DND-41 (cell line): ENCODE data around the gene KCNN3.

Experiments used
- ATAC-seq: fragments of 200-7000 bp; cut with Tn5 transposase; 3 replicates; pipeline ENCODE4 v1.9.1; 2021; ENCODE audit warnings: low read depth; ENCODE audit not compliant: insufficient read depth
- DNase-seq: peaks from one replicate; pipeline ENCODE4 v3.0.0-alpha.2; 2020
- H2AFZ ChIP-seq: 2 replicates; pipeline ENCODE4 v1.6.0; 2012; ENCODE audit warnings: low read depth, low read length
- H3K27ac ChIP-seq: 2 replicates; pipeline ENCODE4 v1.5.1; 2012; ENCODE audit warnings: low read length, inconsistent platforms
- H3K27me3 ChIP-seq: fragments of 200-600 bp; sonication (generic); 2 replicates; pipeline ENCODE4 v1.6.0; 2012; ENCODE audit warnings: low read length, mild to moderate bottlenecking, inconsistent platforms; ENCODE audit not compliant: insufficient read depth, poor library complexity
- H3K36me3 ChIP-seq: 2 replicates; pipeline ENCODE4 v1.5.1; 2012; ENCODE audit warnings: low read length, inconsistent platforms; ENCODE audit not compliant: insufficient read depth
- H3K4me1 ChIP-seq: 2 replicates; pipeline ENCODE4 v1.5.1; 2012; ENCODE audit warnings: mild to moderate bottlenecking, low read length; ENCODE audit not compliant: insufficient read depth
- H3K4me2 ChIP-seq: 2 replicates; pipeline ENCODE4 v1.6.0; 2012; ENCODE audit warnings: mild to moderate bottlenecking, moderate library complexity, low read length, inconsistent platforms; ENCODE audit not compliant: insufficient read depth
- H3K4me3 ChIP-seq, 2 experiments: fragments of 200-600 bp in 1 of 2; shearing (Covaris generic) in 1 of 2; 2 replicates each; pipeline ENCODE4 v1.5.1; 2012 to 2016; ENCODE audit warnings: inconsistent platforms in 2 of 2, low read length in 2 of 2, mild to moderate bottlenecking in 2 of 2, low read depth in 1 of 2, moderate library complexity in 1 of 2
- H3K79me2 ChIP-seq: 2 replicates; pipeline ENCODE4 v1.6.0; 2012; ENCODE audit warnings: low read length, inconsistent platforms; ENCODE audit not compliant: insufficient read depth
- H3K9ac ChIP-seq: 2 replicates; pipeline ENCODE4 v1.6.0; 2012; ENCODE audit warnings: low read depth, mild to moderate bottlenecking, inconsistent platforms, low read length, moderate library complexity
- H3K9me3 ChIP-seq: 2 replicates; pipeline ENCODE4 v1.5.1; 2012; ENCODE audit warnings: low read length, moderate library complexity, mild to moderate bottlenecking, inconsistent platforms; ENCODE audit not compliant: insufficient read depth, severe bottlenecking
- H4K20me1 ChIP-seq: 2 replicates; pipeline ENCODE4 v1.6.0; 2012; ENCODE audit warnings: low read length; ENCODE audit not compliant: insufficient read depth
- EZH2 ChIP-seq: IDR thresholded peaks from 3 replicates; pipeline ENCODE4 v1.6.1; 2012; ENCODE audit warnings: borderline replicate concordance, low read depth, mild to moderate bottlenecking, moderate library complexity, low read length, inconsistent platforms; ENCODE audit not compliant: severe bottlenecking
- TF ChIP-seq, protein P1 (sequence below): IDR thresholded peaks from 2 replicates; pipeline ENCODE4 v1.5.1; 2012; ENCODE audit warnings: borderline replicate concordance, low read length, moderate library complexity, mild to moderate bottlenecking; ENCODE audit not compliant: poor library complexity, severe bottlenecking; ENCODE audit errors: extremely low read depth

KCNN3 gene

DNA sequence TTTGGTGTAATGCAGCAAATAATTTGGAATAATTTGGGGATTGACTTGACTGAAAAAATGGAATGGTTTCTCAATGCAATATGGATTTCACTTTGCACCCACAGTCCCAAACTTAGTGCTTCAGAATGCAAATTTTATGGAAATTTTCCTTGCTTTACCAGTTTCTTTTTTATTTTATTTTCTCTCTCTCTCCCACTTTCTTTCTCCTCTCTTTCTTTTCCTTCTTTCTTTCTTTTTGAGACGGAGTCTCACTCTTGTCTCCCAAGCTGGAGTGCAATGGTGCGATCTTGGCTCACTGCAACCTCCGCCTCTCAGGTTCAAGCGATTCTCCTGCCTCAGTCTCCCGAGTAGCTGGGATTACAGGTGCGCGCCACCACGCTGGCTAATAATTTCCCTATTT is 110.3 kb downstream of the KCNN3 start:
- Histone ChIP-seq H3K9me3 (no peaks in the 10 kb centered on the region), H2AFZ (no peak overlapping the region), H3K27ac (no peak overlapping the region), H3K4me2 (no peak overlapping the region), H3K79me2 (no peaks in the 10 kb centered on the region), H3K27me3 (peaks cover 7% of the 10 kb centered on the region), H3K9ac (no peak overlapping the region), H3K36me3 (no peaks in the 10 kb centered on the region), H3K4me1 (no peaks in the 10 kb centered on the region), H4K20me1 (no peaks in the 10 kb centered on the region), H3K4me3 (no peak overlapping the region)
- no peak for ATAC-seq
- no peak for DNase-seq
- no peak for TF ChIP-seq EZH2
- TF ChIP-seq, protein P1, sequence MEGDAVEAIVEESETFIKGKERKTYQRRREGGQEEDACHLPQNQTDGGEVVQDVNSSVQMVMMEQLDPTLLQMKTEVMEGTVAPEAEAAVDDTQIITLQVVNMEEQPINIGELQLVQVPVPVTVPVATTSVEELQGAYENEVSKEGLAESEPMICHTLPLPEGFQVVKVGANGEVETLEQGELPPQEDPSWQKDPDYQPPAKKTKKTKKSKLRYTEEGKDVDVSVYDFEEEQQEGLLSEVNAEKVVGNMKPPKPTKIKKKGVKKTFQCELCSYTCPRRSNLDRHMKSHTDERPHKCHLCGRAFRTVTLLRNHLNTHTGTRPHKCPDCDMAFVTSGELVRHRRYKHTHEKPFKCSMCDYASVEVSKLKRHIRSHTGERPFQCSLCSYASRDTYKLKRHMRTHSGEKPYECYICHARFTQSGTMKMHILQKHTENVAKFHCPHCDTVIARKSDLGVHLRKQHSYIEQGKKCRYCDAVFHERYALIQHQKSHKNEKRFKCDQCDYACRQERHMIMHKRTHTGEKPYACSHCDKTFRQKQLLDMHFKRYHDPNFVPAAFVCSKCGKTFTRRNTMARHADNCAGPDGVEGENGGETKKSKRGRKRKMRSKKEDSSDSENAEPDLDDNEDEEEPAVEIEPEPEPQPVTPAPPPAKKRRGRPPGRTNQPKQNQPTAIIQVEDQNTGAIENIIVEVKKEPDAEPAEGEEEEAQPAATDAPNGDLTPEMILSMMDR: no peak

DNA sequence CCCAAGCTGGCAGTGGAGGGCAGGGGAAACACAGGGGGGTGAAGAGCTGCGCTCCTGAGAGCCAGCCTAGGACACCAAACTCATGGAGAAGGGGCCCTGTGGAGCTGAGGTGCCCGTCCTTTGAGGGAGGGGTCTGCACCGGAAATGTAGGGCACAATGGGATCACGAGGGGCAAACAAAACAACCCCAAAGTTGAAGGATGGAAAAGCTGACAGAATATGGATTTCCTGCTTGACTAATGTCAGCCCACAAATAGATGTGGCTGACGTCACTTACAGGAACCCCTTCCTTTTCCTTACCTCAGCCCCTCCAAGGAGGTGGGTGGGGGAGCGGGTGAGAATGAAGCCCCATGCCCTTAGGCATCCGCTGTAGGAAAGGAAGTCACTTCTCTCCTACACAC is 110.9 kb downstream of the KCNN3 start:
- Histone ChIP-seq H3K9ac (no peak overlapping the region), H3K4me2 (no peak overlapping the region), H3K4me3 (no peak overlapping the region), H2AFZ (no peak overlapping the region), H3K27ac (no peak overlapping the region), H3K36me3 (no peaks in the 10 kb centered on the region), H3K4me1 (no peaks in the 10 kb centered on the region), H4K20me1 (no peaks in the 10 kb centered on the region), H3K27me3 (peaks cover 7% of the 10 kb centered on the region), H3K79me2 (no peaks in the 10 kb centered on the region), H3K9me3 (no peaks in the 10 kb centered on the region)
- DNase-seq (no peak), ATAC-seq (no peak; the same call in 2 of the 3 replicates)
- TF ChIP-seq, protein P1: no peak
- TF ChIP-seq EZH2: no peak

DNA sequence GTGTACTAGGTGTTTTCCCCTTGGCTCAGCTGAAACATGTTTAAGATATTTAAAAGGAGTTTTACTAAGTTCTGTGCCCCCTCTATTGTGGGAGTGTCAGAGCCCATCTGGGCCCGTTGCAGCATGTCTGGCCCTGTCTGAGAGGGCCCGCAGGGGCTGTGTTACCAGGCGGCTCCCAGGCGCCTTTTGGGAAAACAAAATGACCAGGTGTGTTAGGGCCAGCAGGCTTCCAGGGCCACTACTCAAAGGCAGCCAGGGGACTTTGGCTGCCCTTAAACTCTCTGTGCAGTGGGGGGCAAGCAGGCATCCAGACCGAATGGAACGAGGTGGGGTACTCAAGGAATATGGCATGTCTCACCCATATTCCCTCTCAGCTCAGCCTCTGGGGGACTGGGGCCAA is 111.7 kb downstream of the KCNN3 start:
- Histone ChIP-seq H3K27ac (no peak overlapping the region), H3K36me3 (no peaks in the 10 kb centered on the region), H3K9ac (no peak overlapping the region), H3K4me1 (no peaks in the 10 kb centered on the region), H3K4me3 (no peak overlapping the region), H2AFZ (no peak overlapping the region), H3K4me2 (no peak overlapping the region), H3K9me3 (no peaks in the 10 kb centered on the region), H3K79me2 (no peaks in the 10 kb centered on the region), H4K20me1 (no peaks in the 10 kb centered on the region), H3K27me3 (peaks cover 5% of the 10 kb centered on the region)
- no peak for TF ChIP-seq EZH2
- TF ChIP-seq, protein P1: no peak
- DNase-seq: no peak
- ATAC-seq: no peak
